ENCODE data around the gene LBHD1.
"Not testable (repeated sequence)": the region's sequence is repeated elsewhere in the genome, so short reads cannot be mapped to it uniquely, and the experiment has no call there.

Gene LBHD1

DNA sequence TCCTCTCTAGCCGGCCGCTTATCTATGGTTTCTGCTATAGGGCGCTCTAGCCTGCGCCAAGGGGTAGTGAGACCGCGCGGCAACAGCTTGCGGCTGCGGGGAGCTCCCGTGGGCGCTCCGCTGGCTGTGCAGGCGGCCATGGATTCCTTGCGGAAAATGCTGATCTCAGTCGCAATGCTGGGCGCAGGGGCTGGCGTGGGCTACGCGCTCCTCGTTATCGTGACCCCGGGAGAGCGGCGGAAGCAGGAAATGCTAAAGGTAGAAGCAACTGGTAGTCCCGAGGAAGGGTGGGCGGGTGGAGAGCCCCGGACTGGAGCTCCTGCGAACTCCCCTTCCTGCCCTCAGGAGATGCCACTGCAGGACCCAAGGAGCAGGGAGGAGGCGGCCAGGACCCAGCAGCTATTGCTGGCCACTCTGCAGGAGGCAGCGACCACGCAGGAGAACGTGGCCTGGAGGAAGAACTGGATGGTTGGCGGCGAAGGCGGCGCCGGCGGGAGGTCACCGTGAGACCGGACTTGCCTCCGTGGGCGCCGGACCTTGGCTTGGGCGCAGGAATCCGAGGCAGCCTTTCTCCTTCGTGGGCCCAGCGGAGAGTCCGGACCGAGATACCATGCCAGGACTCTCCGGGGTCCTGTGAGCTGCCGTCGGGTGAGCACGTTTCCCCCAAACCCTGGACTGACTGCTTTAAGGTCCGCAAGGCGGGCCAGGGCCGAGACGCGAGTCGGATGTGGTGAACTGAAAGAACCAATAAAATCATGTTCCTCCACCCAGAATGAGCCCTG, at the start of gene LBHD1, which contains the start of gene UQCC3:
TSS of gene LBHD1 (minus strand) at position 660 of the 782 bp plus-strand sequence. CDS start 2,236 bp downstream, outside the sequence.
TSS of gene UQCC3 (plus strand) at position 66 of the 782 bp plus-strand sequence. CDS start at position 139, 73 bp downstream.
- peak; percentile 58 to 81 (median 70) for DNase-seq (ENCODE audit: low read depth in 2 of 3, low spot score in 2 of 3)

DNA sequence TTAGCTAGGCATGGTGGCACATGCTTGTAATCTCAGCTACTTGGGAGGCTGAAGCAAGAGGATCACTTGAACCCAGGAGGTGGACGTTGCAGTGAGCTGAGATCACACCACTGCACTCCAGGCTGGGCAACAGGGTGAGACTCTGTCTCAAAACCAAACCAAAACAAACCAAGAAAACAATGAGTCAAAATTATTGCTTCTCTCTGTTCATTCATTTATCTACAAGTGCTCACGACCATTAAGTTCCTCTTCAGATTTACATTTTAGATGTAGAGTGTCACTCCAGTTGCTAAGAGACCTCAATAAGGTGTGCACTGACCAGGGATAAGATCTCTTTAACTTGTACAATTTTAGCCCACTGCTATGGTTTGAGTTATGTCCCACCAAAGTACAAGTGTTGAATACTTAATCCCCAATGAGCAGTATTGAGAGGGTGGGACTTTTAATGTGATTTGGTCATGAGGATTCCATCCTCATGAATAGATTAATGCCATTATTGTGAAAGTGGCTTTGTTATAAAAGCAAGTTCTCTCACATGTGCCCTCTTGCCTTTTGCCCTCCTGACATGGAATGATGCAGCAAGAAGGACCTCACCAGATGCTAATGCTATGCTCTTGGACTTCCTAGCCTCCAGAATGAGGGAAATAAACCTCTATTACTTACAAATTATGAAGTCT, 47.4 kb upstream of the LBHD1 start:
- DNase-seq (ENCODE audit: low read depth in 2 of 3, low spot score in 2 of 3) = no peak

DNA sequence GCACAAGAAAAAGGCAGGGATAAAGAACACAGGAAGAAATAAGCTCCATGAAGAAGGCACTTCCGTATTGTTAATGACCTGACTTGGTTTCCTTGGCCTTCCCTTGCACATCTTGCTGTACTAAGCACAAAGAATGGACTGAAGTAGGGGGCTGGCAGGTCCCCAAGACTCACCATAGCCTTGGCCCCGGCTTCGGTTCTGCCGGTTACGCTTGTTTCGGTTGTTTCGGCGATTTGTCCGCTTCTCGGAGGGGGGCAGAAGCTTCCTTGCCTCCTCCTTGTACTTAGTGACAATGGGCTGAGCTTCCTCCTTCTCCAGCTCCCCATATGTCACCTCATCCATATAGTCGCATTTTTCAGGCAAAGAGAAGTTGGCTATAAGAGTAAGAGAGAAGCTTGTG, 44.7 kb upstream of the LBHD1 start:
- DNase-seq (ENCODE audit: low read depth in 2 of 3, low spot score in 2 of 3) = no peak

DNA sequence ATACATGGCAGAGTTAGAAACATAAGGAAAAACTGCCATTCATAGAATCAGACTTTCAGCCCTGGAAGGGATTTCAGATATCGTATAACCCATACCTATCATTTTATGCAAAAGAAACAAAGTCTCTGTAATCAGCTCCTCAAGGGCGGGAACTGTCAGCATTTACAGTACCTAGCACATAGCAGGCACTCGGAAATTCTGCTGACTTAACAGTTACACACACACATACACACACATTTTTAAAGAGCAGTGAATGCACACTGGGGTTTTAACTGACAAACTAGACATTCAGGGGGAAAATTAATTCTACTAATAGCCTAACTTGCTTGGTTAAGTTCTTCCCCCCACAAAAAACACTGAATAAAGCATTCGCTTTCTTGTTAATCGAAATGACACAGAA, 44.1 kb upstream of the LBHD1 start:
- DNase-seq (ENCODE audit: low read depth in 2 of 3, low spot score in 2 of 3) = no peak

DNA sequence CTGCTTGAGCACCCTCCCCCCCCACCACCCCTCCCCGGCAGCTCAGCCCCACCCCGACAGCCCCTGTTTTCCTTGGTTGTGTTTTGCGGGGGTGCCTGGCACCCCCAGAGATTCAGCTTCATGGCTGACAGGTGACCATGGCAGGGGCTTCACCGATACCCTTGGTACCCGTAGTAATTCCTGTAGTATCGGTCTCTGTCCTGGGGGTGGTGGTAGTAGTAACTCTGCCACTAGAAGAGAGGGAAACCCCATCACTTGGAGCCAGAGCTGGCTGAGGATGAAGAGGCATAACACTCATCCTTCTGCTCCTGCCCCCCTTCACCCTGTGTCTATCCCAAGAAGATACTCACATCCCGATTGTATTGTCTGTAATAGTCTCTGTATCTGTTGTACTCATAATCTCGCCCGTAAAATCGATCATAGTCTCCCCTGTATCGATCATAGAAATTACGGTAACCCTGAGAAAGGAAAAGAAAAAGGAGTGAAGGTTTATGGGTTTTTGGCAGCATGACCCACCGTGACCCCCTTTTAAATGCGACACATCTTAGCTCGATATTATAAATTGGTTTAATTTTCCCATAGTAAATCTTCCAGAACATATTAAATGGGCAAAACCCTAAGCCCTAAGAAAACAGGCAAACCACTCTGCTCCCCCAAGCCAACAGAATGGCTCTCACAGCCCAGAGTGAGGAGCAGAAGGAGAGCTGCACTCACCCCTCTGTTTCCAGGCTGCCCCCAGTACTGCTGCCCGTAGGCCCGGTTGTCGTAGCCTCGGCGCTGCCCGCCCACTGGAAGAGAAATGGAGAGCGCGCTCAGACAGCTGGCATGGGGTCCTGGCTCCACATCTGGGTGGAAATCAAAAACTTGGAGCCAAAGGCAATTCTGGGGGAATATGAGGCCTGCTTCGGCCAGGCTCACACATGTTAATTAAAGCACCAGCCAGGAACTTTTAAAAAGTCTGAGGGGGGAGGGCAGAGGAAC, 43.4 kb upstream of the LBHD1 start:
- DNase-seq (ENCODE audit: low read depth in 2 of 3, low spot score in 2 of 3) = no peak

- DNase-seq (ENCODE audit: low read depth in 2 of 3, low spot score in 2 of 3) = no peak
Observed at GRCh38 chr11:62713343-62713742, 41.3 kb upstream of the LBHD1 start.

DNA sequence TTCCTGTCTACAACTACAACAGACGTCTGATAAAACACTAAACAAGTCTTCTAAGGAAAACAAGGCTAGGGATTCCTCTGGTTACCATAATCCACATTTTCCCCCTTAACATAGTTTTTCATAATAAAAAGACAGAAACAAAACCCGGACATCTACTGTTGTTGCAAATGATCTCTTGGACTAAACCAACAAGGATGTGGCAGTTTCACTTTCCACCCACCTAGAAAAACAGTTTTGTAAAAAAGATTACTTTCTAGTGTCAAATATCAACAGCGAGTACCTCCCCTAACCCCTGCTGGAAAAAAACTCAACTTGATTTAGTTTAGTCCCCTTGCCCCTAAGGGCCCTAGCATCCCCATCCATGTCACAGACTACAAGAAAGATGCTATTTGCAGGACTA, 40.8 kb upstream of the LBHD1 start:
- no peak for DNase-seq (ENCODE audit: low read depth in 2 of 3, low spot score in 2 of 3)

DNA sequence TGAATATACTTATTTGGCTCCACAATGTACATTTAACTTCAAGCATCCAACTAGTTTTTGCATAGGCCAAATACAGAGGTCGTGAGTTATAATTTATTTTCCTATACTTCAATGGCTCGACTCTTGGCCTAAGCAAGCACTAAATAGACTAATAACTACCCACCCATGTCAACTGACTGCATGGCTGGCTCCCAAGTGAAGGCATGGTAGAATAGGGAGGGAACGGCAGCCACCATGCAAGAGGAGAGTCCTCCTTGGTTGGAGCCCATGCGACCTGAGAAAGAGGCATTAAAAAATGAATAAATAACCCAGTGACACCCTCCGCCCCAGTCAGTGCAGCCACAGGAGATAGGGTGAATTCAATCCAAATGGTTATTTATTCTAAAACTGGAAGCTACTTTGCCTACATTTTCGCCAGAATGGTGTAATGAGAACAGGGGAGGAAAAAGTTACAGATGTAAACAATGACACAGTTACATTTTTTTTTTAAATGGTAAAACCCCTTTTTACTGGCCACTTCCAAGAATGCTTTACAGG, 40.3 kb upstream of the LBHD1 start:
- DNase-seq (ENCODE audit: low read depth in 2 of 3, low spot score in 2 of 3) = no peak

GRCh38 chr11:62710001-62710345, 37.9 kb upstream of the LBHD1 start:
- no peak for DNase-seq (ENCODE audit: low read depth in 2 of 3, low spot score in 2 of 3)

DNA sequence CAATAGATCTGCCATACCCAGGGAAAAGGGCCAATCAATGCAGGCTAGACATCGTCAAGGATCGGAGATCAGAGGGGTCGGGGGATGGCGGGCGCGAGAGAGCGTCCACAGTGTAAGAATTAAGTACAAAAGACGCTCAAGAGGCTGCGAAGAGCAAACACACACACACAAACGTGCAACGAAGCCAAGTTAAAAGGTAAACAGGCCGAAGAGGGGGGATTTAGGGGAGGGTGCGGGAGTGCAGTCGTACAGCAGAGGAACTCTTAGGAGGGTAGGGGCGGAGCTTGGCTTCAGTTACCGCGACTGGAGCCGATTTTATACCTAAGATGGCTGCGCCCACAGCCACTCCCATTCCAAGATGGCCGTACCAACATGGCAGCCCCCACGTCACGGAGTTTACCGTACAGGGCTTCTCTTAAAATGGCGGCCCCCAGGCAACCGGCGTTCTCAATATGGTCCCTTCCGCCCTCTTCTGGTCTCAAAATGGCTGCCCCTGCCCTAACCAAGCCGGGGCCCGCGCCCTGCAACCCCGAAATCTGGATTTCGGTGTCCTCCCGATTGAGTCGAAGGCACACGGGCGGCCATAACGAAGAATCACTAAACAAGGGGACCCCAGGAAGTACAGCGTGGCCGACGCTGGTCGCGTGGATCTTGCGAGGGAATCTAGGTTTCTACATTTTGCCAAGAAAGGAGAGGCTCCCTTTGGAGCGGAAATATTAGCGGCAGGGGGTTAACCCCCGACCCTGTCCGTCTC, 37.4 kb upstream of the LBHD1 start:
- peak; percentile 73 to 87 (median 85) for DNase-seq (ENCODE audit: low read depth in 2 of 3, low spot score in 2 of 3)

- no peak for DNase-seq (ENCODE audit: low read depth in 2 of 3, low spot score in 2 of 3)
Observed at GRCh38 chr11:62708793-62709192, 36.7 kb upstream of the LBHD1 start.

GRCh38 chr11:62708392-62708791, 36.3 kb upstream of the LBHD1 start:
- DNase-seq (ENCODE audit: low read depth in 2 of 3, low spot score in 2 of 3) = no peak

DNA sequence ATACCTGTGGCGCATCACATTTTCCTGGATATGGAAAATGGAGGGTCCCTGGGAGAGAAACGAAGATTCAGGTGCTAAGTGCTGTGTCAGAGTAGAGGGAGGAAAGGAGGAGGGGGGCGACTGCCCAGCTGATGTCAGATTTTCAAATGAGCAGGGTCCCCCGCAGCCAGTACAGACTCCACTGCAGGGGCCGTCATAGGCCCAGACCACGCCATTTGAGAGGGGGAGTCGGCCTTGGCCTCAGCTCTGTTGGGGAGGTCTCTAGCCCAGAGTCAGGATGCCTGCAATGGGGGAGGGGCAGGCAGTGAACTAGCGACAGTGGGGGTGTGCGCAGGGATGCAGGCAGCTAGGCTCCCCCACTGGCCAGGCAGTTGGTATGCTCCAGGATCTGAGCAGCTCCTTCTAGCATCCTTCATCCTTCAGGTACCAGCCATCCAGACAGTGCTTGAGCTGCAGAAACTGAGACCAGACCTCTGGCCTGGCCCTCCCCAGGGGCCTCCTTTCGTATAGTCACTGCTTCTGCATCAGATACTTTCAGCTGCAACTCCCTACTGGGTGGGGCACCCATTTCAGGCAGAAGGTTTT, 35.3 kb upstream of the LBHD1 start, which contains the start of the genes BSCL2 and GNG3:
TSS of gene BSCL2 (minus strand) at position 148 of the 585 bp plus-strand sequence. CDS start 229 bp downstream, outside the sequence.
TSS of gene GNG3 (plus strand) at position 400 of the 585 bp plus-strand sequence. CDS start 620 bp downstream, outside the sequence.
- DNase-seq (ENCODE audit: low read depth in 2 of 3, low spot score in 2 of 3) = no peak

- DNase-seq (ENCODE audit: low read depth in 2 of 3, low spot score in 2 of 3) = no peak
Observed at GRCh38 chr11:62706850-62707247, 34.8 kb upstream of the LBHD1 start.

- DNase-seq (ENCODE audit: low read depth in 2 of 3, low spot score in 2 of 3) = peak; percentile 89
Observed at GRCh38 chr11:62705880-62706849, 34.1 kb upstream of the LBHD1 start.

DNA sequence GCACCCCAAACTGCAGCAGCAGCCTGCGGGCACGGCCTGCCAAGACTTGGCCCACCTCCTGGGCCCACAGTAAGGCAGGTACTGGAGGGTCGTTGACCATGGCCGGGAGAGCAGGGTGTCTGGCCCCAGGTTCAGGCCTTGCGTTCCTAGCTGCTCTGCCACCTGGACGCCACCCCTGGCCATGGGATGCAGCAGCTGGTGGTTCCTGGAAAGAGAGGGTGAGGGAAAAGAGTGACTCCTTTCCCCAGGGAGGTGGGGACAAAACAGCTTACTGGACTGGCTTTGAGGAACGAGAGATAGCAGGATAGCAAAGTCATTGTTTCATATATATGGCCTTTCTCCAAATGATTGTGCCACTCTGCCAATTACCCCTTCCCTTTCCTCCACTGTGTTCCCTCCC, 33.3 kb upstream of the LBHD1 start:
- no peak for DNase-seq (ENCODE audit: low read depth in 2 of 3, low spot score in 2 of 3)

DNA sequence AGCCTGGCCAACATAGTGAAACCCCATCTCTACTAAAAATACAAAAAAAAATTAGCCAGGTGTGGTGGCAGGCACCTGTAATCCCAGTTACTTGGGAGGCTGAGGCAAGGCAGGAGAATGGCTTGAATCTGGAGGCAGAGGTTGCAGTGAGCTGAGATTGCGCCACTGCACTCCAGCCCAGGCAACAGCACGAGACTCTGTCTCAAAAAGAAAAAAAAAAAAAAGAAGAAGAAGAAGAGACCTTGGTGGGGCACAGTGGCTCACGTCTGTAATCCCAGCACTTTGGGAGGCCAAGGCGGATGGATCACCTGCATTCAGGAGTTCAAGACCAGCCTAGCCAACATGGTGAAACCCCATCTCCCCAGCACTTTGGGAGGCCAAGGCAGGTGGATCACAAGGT, 31.9 kb upstream of the LBHD1 start:
- not testable (repeated sequence) for DNase-seq (ENCODE audit: low read depth in 2 of 3, low spot score in 2 of 3)

- no peak for DNase-seq (ENCODE audit: low read depth in 2 of 3, low spot score in 2 of 3)
Observed at GRCh38 chr11:62702246-62702645, 30.2 kb upstream of the LBHD1 start.

Data from activated CD8-positive, alpha-beta memory T cell treated with anti-CD3 and anti-CD28 coated beads for 48 hours (primary cell).